Trophoblast cell (in vitro differentiated cells and primary cell): ENCODE data around the gene INO80.

Experiments used
- DNase-seq, 2 donors: peaks; one replicate each; pipeline ENCODE4 v3.0.0-alpha.2; 2016
- H2AFZ ChIP-seq: 2 replicates; pipeline ENCODE4 v1.6.1; 2013; ENCODE audit warnings: low read length, moderate library complexity, mild to moderate bottlenecking; ENCODE audit not compliant: insufficient read depth, poor library complexity
- H2AK5ac ChIP-seq: 2 replicates; pipeline ENCODE4 v1.6.1; 2013; ENCODE audit warnings: mild to moderate bottlenecking, low read length
- H2BK120ac ChIP-seq: 2 replicates; pipeline ENCODE4 v1.6.1; 2013; ENCODE audit warnings: low read length, mild to moderate bottlenecking, moderate library complexity; ENCODE audit not compliant: insufficient read depth, poor library complexity
- H2BK12ac ChIP-seq: 2 replicates; pipeline ENCODE4 v1.6.1; 2013; ENCODE audit warnings: mild to moderate bottlenecking, low read length, moderate library complexity
- H2BK5ac ChIP-seq: 2 replicates; pipeline ENCODE4 v1.6.1; 2013; ENCODE audit warnings: low read length, low read depth, moderate library complexity, mild to moderate bottlenecking; ENCODE audit not compliant: poor library complexity
- H3K14ac ChIP-seq: 2 replicates; pipeline ENCODE4 v1.6.1; 2013; ENCODE audit warnings: mild to moderate bottlenecking, low read length
- H3K18ac ChIP-seq: 2 replicates; pipeline ENCODE4 v1.6.1; 2013; ENCODE audit warnings: mild to moderate bottlenecking, low read length
- H3K23ac ChIP-seq: 2 replicates; pipeline ENCODE4 v1.6.1; 2013; ENCODE audit warnings: low read length
- H3K27ac ChIP-seq: 2 replicates; pipeline ENCODE4 v1.5.1; 2013; ENCODE audit warnings: low read depth, mild to moderate bottlenecking, inconsistent platforms, low read length, moderate library complexity
- H3K27me3 ChIP-seq: 2 replicates; pipeline ENCODE4 v1.6.1; 2013; ENCODE audit warnings: inconsistent platforms, mild to moderate bottlenecking, low read length, moderate library complexity; ENCODE audit not compliant: insufficient read depth
- H3K36me3 ChIP-seq, 2 experiments: 1 replicate in 1 of 2; 2 replicates in 1 of 2; pipeline ENCODE4 v1.6.1; 2013; ENCODE audit warnings: low read length in 2 of 2, mild to moderate bottlenecking in 2 of 2, moderate library complexity in 1 of 2; ENCODE audit not compliant: insufficient read depth in 2 of 2, control insufficient read depth in 1 of 2
- H3K4ac ChIP-seq: 2 replicates; pipeline ENCODE4 v1.6.1; 2013; ENCODE audit warnings: low read depth, mild to moderate bottlenecking, low read length, moderate library complexity
- H3K4me1 ChIP-seq, 2 experiments: 1 replicate in 1 of 2; 2 replicates in 1 of 2; pipeline ENCODE4 v1.6.1; 2013; ENCODE audit warnings: low read length in 2 of 2, mild to moderate bottlenecking in 2 of 2, moderate library complexity in 1 of 2; ENCODE audit not compliant: insufficient read depth in 2 of 2, control insufficient read depth in 1 of 2
- H3K4me2 ChIP-seq: 2 replicates; pipeline ENCODE4 v1.6.1; 2013; ENCODE audit warnings: inconsistent platforms, mild to moderate bottlenecking, low read length, moderate library complexity
- H3K4me3 ChIP-seq: 2 replicates; pipeline ENCODE4 v1.5.1; 2013; ENCODE audit warnings: mild to moderate bottlenecking, low read depth, low read length, inconsistent platforms
- H3K79me1 ChIP-seq: one replicate; pipeline ENCODE4 v1.6.1; 2013; ENCODE audit warnings: low read length
- H3K79me2 ChIP-seq: 2 replicates; pipeline ENCODE4 v1.6.1; 2013; ENCODE audit warnings: low read length, mild to moderate bottlenecking; ENCODE audit not compliant: control insufficient read depth, insufficient read depth, poor library complexity
- H3K9ac ChIP-seq: 2 replicates; pipeline ENCODE4 v1.6.1; 2013; ENCODE audit warnings: mild to moderate bottlenecking, low read length
- H3K9me3 ChIP-seq: 2 replicates; pipeline ENCODE4 v1.6.1; 2013; ENCODE audit warnings: low read depth, mild to moderate bottlenecking, control low read depth, inconsistent platforms, low read length; ENCODE audit not compliant: insufficient read depth
- H4K12ac ChIP-seq: 2 replicates; pipeline ENCODE4 v1.6.1; 2013; ENCODE audit warnings: low read depth, mild to moderate bottlenecking, low read length, moderate library complexity
- H4K8ac ChIP-seq: 2 replicates; pipeline ENCODE4 v1.6.1; 2013; ENCODE audit warnings: low read depth, mild to moderate bottlenecking, low read length, moderate library complexity
- H4K91ac ChIP-seq: one replicate; pipeline ENCODE4 v1.6.1; 2013; ENCODE audit warnings: low read depth, mild to moderate bottlenecking, low read length, moderate library complexity
- WGBS: extraction: QIAGEN DNeasy Blood & Tissue Kit; methylation state at CpG from one replicate; pipeline ENCODE4 v1.1.7; 2013; ENCODE audit warnings: missing lambda C conversion rate; ENCODE audit not compliant: insufficient read length, insufficient coverage; ENCODE audit errors: extremely low coverage; 5-methylcytosine and 5-hydroxymethylcytosine counted together

INO80 gene

DNA sequence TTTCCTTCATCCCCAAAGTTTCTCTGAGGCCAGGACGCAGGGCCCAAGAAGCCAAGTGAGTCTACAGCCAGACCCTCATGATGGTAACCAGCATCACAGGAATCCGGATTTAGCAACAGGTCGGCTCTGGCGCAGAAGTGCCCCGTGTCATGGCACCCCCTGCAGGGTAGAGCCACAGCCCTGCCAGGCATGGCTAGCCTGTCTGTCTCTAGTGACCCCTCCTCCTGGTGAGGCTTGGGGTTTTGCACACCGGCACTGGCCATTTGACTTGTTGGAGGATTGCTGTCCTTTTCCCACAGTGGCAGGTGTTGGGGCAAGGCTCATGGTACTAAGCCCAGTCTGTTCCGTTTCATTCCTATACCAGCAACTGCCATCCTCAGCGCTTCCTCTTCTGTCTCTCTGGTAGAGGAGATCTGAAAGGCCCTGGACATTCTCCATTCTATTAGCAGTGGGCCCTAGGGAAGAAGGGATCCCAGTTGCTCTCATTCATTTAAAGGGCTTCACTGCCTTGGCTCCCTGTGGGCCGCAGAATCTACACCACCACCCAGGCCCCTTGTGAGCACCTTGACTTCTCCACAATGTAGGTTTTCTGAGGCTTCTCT, 172.2 kb downstream of the INO80 start:
- Histone ChIP-seq H3K4ac (no peak overlapping the region), H3K27me3 (peaks cover 4% of the 10 kb centered on the region), H3K79me1 (peaks cover 5% of the 10 kb centered on the region), H3K18ac (no peak overlapping the region), H3K4me3 (no peak overlapping the region), H2AK5ac (no peak overlapping the region), H3K36me3 (no peaks in the 10 kb centered on the region), H2BK120ac (no peak overlapping the region), H3K14ac (no peak overlapping the region), H4K12ac (no peak overlapping the region), H2AFZ (no peak overlapping the region), H4K8ac (no peak overlapping the region), H3K9ac (no peak overlapping the region), H2BK12ac (no peak overlapping the region), H4K91ac (no peak overlapping the region), H2BK5ac (no peak overlapping the region), H3K4me2 (no peak overlapping the region), H3K79me2 (peaks cover 3% of the 10 kb centered on the region), H3K4me1 (peaks cover 3 to 7% of the 10 kb centered on the region in 2 experiments), H3K23ac (no peak overlapping the region), H3K9me3 (no peaks in the 10 kb centered on the region), H3K27ac (no peak overlapping the region)
- DNase-seq = no peak
- no CpG with 5 or more reads among the region's 9 CpGs for WGBS

DNA sequence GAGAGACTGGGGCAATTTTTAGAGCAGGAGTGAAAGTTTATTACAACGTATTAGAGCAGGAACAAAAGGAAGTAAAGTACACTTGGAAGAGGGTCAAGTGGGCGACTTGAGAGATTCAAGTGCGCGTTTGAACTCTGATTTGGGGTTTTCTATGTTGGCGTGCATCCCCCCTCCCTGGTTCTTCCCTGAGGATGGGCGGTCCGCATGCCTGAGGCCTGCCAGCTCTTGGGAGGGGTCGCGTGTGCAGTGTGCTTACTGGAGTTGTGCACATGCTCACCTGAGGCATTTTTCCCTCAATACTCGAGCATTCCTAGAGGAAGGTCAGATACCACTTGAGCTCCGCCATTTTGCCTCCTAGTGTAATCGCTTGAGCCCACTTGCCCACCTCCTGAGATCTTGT, 173.2 kb downstream of the INO80 start:
- Histone ChIP-seq H3K4me3 (no peak overlapping the region), H4K91ac (no peak overlapping the region), H2BK120ac (no peak overlapping the region), H2BK12ac (no peak overlapping the region), H3K27ac (no peak overlapping the region), H3K18ac (no peak overlapping the region), H3K27me3 (peaks cover 4% of the 10 kb centered on the region), H2AFZ (no peak overlapping the region), H3K9me3 (no peaks in the 10 kb centered on the region), H3K14ac (no peak overlapping the region), H3K79me2 (peaks cover 3% of the 10 kb centered on the region), H3K79me1 (peaks cover 5% of the 10 kb centered on the region), H3K4me2 (no peak overlapping the region), H3K36me3 (no peaks in the 10 kb centered on the region), H2BK5ac (no peak overlapping the region), H2AK5ac (no peak overlapping the region), H3K23ac (no peak overlapping the region), H3K4me1 (peaks cover 3 to 7% of the 10 kb centered on the region in 2 experiments), H4K12ac (no peak overlapping the region), H4K8ac (peak overlapping the region; percentile 9), H3K4ac (no peak overlapping the region), H3K9ac (no peak overlapping the region)
- no CpG with 5 or more reads among the region's 12 CpGs for WGBS
- DNase-seq = no peak

DNA sequence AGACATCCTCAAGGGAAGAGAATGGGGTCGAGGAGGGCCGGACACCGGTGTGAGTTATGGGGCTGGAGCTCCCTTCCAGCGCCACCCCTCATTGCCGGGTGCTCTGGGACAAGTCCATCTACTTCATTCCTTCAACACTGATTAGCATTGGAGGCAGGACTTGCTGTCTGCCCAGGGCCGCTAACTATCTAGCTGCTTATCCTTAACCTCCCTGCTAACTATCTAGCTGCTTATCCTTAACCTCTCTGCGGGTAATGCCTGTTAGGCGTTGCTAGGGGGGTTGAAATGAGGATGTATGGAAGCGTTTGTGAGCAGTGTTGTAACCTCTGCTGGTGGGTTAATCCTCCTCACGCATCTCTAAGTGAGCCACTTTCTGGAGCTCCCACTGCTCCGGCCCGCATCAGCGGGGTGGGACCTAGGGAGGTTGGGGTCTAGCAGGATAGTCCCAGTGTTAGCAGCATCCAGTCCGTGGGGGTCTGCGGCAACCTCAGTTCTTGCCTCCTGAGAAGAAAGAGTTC, 173.7 kb downstream of the INO80 start:
- peak overlapping the region; percentile 75 for H4K91ac ChIP-seq
- no peaks in the 10 kb centered on the region for H3K9me3 ChIP-seq
- peaks cover 3% of the 10 kb centered on the region for H3K79me2 ChIP-seq
- H3K27me3 ChIP-seq = peaks cover 4% of the 10 kb centered on the region
- H3K9ac ChIP-seq = peak overlapping the region; percentile 60
- no peak overlapping the region for H3K27ac ChIP-seq
- peak overlapping the region; percentile 40 for H3K4me3 ChIP-seq
- no peak overlapping the region for H3K23ac ChIP-seq
- H3K14ac ChIP-seq = peak overlapping the region; percentile 65
- peaks cover 3 to 7% of the 10 kb centered on the region in 2 experiments for H3K4me1 ChIP-seq
- no peaks in the 10 kb centered on the region for H3K36me3 ChIP-seq
- peak overlapping the region; percentile 83 for H3K4me2 ChIP-seq
- no peak overlapping the region for H2BK120ac ChIP-seq
- no peak overlapping the region for H3K4ac ChIP-seq
- H3K18ac ChIP-seq = peak overlapping the region; percentile 3
- WGBS = no CpG with 5 or more reads among the region's 15 CpGs
- peak in 1 of 2 donors; percentile 39 for DNase-seq
- H2AK5ac ChIP-seq = no peak overlapping the region
- H2BK12ac ChIP-seq = peak overlapping the region; percentile 19
- H2AFZ ChIP-seq = peak overlapping the region; percentile 73
- peak overlapping the region; percentile 58 for H4K12ac ChIP-seq
- H4K8ac ChIP-seq = peak overlapping the region; percentile 82
- H2BK5ac ChIP-seq = no peak overlapping the region
- peaks cover 5% of the 10 kb centered on the region for H3K79me1 ChIP-seq

DNA sequence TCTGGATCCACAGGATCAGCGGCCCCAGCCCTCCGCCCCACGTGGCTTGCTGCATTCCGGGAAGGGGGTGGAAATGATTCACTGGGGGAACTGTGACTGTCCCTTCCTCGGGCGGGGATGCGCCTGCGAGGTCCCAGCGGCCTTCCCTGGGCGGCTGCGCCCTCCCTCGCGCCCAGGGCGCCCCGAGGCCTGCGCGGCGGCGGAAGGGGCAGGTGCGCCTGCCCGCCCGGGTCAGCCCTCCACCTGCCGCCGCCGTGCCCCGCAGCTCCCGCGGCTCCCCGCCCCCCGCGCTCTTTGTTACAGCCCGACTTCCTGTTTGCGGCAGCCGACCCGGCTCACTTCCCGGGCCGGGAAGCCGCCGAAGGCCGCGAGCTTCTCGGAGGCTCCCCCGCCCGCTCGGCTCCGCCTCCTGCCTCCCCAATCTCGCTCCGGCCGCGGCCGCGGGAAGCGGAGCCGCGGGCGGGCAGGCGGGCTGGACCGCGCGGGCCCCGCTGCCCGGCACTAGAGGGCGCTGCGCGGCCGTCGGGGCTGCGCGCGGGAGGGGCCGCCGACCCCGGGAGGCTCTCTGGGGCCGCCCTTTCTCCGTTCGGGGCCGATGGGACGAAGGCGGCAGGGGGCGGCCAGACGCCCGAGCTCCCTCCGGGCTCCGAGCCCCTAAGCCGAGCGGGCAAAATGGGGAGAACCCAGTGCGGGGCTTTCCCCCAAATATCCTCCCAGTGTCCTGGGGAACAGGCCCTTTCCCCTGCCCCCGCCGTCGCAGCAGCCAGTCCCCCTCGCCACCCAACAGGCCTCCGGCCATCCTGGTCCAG, 174.3 kb downstream of the INO80 start:
- Histone ChIP-seq H3K4me1 (peaks cover 3 to 7% of the 10 kb centered on the region in 2 experiments), H4K8ac (peak overlapping the region; percentile 82), H3K4ac (no peak overlapping the region), H3K23ac (no peak overlapping the region), H3K79me1 (peaks cover 5% of the 10 kb centered on the region), H4K91ac (peak overlapping the region; percentile 75), H3K4me3 (peak overlapping the region; percentile 56), H3K4me2 (peak overlapping the region; percentile 83), H3K14ac (peak overlapping the region; percentile 65), H3K9me3 (no peaks in the 10 kb centered on the region), H3K79me2 (peaks cover 3% of the 10 kb centered on the region), H3K27me3 (peaks cover 4% of the 10 kb centered on the region), H4K12ac (peak overlapping the region; percentile 58), H2AK5ac (no peak overlapping the region), H3K9ac (peak overlapping the region; percentile 60), H3K27ac (no peak overlapping the region), H2BK120ac (no peak overlapping the region), H2BK5ac (no peak overlapping the region), H2AFZ (peak overlapping the region; percentile 73), H2BK12ac (peak overlapping the region; percentile 19), H3K36me3 (no peaks in the 10 kb centered on the region), H3K18ac (peak overlapping the region; percentile 3)
- WGBS = no CpG with 5 or more reads among the region's 92 CpGs
- DNase-seq = peak; percentile 32 to 72
